K562 (cell line): ENCODE data around the gene TRMT2A. TPM values are rescaled to one million over a fixed set of nuclear protein-coding genes. Genes with fewer than 3 reads are reported as not detected.

Experiments
- ATF3 ChIP-seq, 2 experiments: fragments of 450-650 bp in 1 of 2; sonication (generic) in 1 of 2; formaldehyde crosslinking in 1 of 2; IDR thresholded peaks in 1 of 2; conservative IDR thresholded peaks in 1 of 2; 2 replicates each; pipeline versions ENCODE4 v1.6.1 to v1.8.1; 2016 to 2023; ENCODE audit warnings: mild to moderate bottlenecking in 2 of 2, moderate library complexity in 2 of 2, inconsistent platforms in 1 of 2, missing genetic modification reagents in 1 of 2
- CBX1 ChIP-seq: sonication (generic); IDR thresholded peaks from 2 replicates; pipeline ENCODE4 v1.6.1; 2016; ENCODE audit warnings: antibody characterized with exemption, low read depth, mild to moderate bottlenecking
- CSDE1 ChIP-seq, 2 experiments: fragments of 450-650 bp; IDR thresholded peaks; 2 replicates each; pipeline ENCODE4 v1.6.1; 2016; ENCODE audit warnings: mild to moderate bottlenecking in 1 of 2
- E2F1 ChIP-seq: sonication (generic); formaldehyde crosslinking; IDR thresholded peaks from 2 replicates; pipeline ENCODE4 v1.8.1; 2023; ENCODE audit warnings: mild to moderate bottlenecking, missing genetic modification reagents, moderate library complexity
- HMG20B ChIP-seq: fragments of 250-450 bp; sonication (Bioruptor Pico); IDR thresholded peaks from 2 replicates; pipeline ENCODE4 v1.5.0; 2021; ENCODE audit warnings: mild to moderate bottlenecking
- HNRNPK ChIP-seq: fragments of 200-400 bp; formaldehyde crosslinking; IDR thresholded peaks from one replicate; pipeline ENCODE4 v1.6.1; 2018; ENCODE audit warnings: mild to moderate bottlenecking, low read depth, low read length; ENCODE audit not compliant: poor library complexity, severe bottlenecking
- IRF1 ChIP-seq: sonication (generic); formaldehyde crosslinking; IDR thresholded peaks from 2 replicates; pipeline ENCODE4 v1.8.0; 2022; ENCODE audit warnings: missing genetic modification reagents, mild to moderate bottlenecking, borderline replicate concordance
- MAFG ChIP-seq: fragments of 450-650 bp; conservative IDR thresholded peaks from 2 replicates; pipeline ENCODE4 v1.6.1; 2016; ENCODE audit warnings: missing genetic modification characterization, missing compliant biosample characterization
- MCM5 ChIP-seq: fragments of 450-650 bp; IDR thresholded peaks from 2 replicates; pipeline ENCODE4 v1.6.1; 2016; ENCODE audit warnings: low read depth
- POLR2B ChIP-seq: fragments of 450-650 bp; IDR thresholded peaks from 2 replicates; pipeline ENCODE4 v1.6.1; 2018; ENCODE audit warnings: low read depth; ENCODE audit not compliant: partially characterized antibody
- RREB1 ChIP-seq: fragments of 250-450 bp; sonication (Bioruptor Pico); IDR thresholded peaks from 2 replicates; pipeline ENCODE4 v1.4.0; 2020
- SNIP1 ChIP-seq: fragments of 450-650 bp; IDR thresholded peaks from 2 replicates; pipeline ENCODE4 v1.7.1; 2017; ENCODE audit warnings: low read depth, mild to moderate bottlenecking
- TBP ChIP-seq: optimal IDR thresholded peaks from 2 replicates; pipeline ENCODE3; 2011; ENCODE audit warnings: low read depth, low read length, improper control_type of control experiment
- ZNF398 ChIP-seq: fragments of 250-450 bp; sonication (Bioruptor Pico); IDR thresholded peaks from 2 replicates; pipeline ENCODE4 v1.8.0; 2021; ENCODE audit warnings: moderate library complexity, mild to moderate bottlenecking, inconsistent platforms
- ZNF561 ChIP-seq: fragments of 450-650 bp; formaldehyde crosslinking; conservative IDR thresholded peaks from 2 replicates; pipeline ENCODE4 v1.4.0; 2020; ENCODE audit warnings: mild to moderate bottlenecking, moderate library complexity
- ZNF79 ChIP-seq: fragments of 250-450 bp; sonication (Bioruptor Pico); IDR thresholded peaks from 2 replicates; pipeline ENCODE4 v1.4.0; 2020; ENCODE audit warnings: low read depth, mild to moderate bottlenecking, moderate library complexity
- polyA plus RNA-seq, 8 experiments: library from polyadenylated mRNA; depleted of rRNA in 4 of 8; stranded (reverse) in 5 of 8; unstranded in 3 of 8; fragments of >200 nt; fragmentation: Nextera tagmentation in 2 of 8; fragmentation: Illumina TruSeq in 1 of 8; extraction: Ambion mirVana in 2 of 8; extraction: Trizol in 1 of 8; gene quantifications; 2 replicates each; pipeline versions ENCODE4 v1.2.1 to v1.2.3, GENCODE V29; 2011 to 2014; ENCODE audit warnings: inconsistent platforms in 1 of 8, missing spikeins in 1 of 8
- total RNA-seq, 7 experiments: library from RNA; depleted of rRNA in 6 of 7; stranded (reverse); fragments of >200 nt in 6 of 7; fragmentation: Illumina TruSeq in 2 of 7; extraction: Trizol in 2 of 7; gene quantifications; 2 replicates each; pipeline versions ENCODE4 v1.2.1 to v1.2.3, GENCODE V29; 2011 to 2021; ENCODE audit warnings: low replicate concordance in 1 of 7

TRMT2A gene
- total and polyA plus RNA-seq, 9 of the 15 experiments (the other 6 are each of a cell fraction or from before 2014, with no cell fraction given), result 1.6 to 265 (median 140) TPM

- 0 out of 2 replicates have a peak, but pooled peaks have one; percentile 53 for TF ChIP-seq E2F1 (CRISPR knock-in tag)
- no peak for TF ChIP-seq TBP
- no peak for TF ChIP-seq ATF3 (IDR thresholded peaks at IDR 0.05)
- no peak for TF ChIP-seq ATF3 (CRISPR knock-in tag; conservative IDR thresholded peaks at IDR 0.05)
- peak; percentile 34 for TF ChIP-seq POLR2B
- no peak for TF ChIP-seq MCM5
- no peak for TF ChIP-seq ZNF79 (CRISPR knock-in tag)
- TF ChIP-seq HNRNPK, result no peak
- TF ChIP-seq RREB1, result 0 out of 2 replicates have a peak, but pooled peaks have one; percentile 43
- TF ChIP-seq ZNF561, result 0 out of 2 replicates have a peak, but pooled peaks have one; percentile 36
- no peak for TF ChIP-seq CBX1
- no peak for TF ChIP-seq IRF1 (CRISPR knock-in tag)
- TF ChIP-seq CSDE1 (IDR thresholded peaks at IDR 0.05), result no peak
- no peak for TF ChIP-seq HMG20B (CRISPR knock-in tag)
- no peak for TF ChIP-seq ZNF398 (CRISPR knock-in tag)
- TF ChIP-seq MAFG, result no peak
- TF ChIP-seq SNIP1, result no peak
Measured at GRCh38 chr22:20105456-20106204, 11.4 kb downstream of the TRMT2A start (continued).
